Neural crest cell (in vitro differentiated cells): ENCODE data around the gene DNAH6. TPM values are rescaled to one million over a fixed set of nuclear protein-coding genes. Genes with fewer than 3 reads are reported as not detected.
"Not testable (repeated sequence)": the region's sequence is repeated elsewhere in the genome, so short reads cannot be mapped to it uniquely, and the experiment has no call there.

Source experiments
- DNase-seq: peaks from one replicate; pipeline ENCODE4 v3.0.0; 2021; ENCODE audit warnings: low read depth, mixed read lengths, low spot score
- H3K27ac Mint-ChIP-seq: one replicate; pipeline ENCODE4 v1.8.0; 2021; ENCODE audit warnings: mild to moderate bottlenecking, mixed read lengths; ENCODE audit not compliant: unreplicated experiment
- H3K27me3 Mint-ChIP-seq: 2 replicates; pipeline ENCODE4 v1.8.0; 2021; ENCODE audit warnings: low read depth, mild to moderate bottlenecking, mixed read lengths
- H3K36me3 Mint-ChIP-seq: 2 replicates; pipeline ENCODE4 v1.8.0; 2021; ENCODE audit warnings: low read depth, mild to moderate bottlenecking, mixed read lengths
- H3K4me1 Mint-ChIP-seq: 2 replicates; pipeline ENCODE4 v1.8.0; 2021; ENCODE audit warnings: mixed read lengths
- H3K4me3 Mint-ChIP-seq: one replicate; pipeline ENCODE4 v1.8.0; 2021; ENCODE audit warnings: mild to moderate bottlenecking, mixed read lengths
- H3K9me3 Mint-ChIP-seq: 2 replicates; pipeline ENCODE4 v1.8.0; 2021; ENCODE audit warnings: mixed read lengths
- total RNA-seq: library from RNA; stranded (reverse); gene quantifications from 2 replicates; pipeline ENCODE4 v1.2.1, GENCODE V29; 2021
- TF ChIP-seq, protein P1 (sequence below): fragments of 200-600 bp; sonication (generic); conservative IDR thresholded peaks from 2 replicates; pipeline ENCODE4 v1.5.0; 2021; ENCODE audit warnings: antibody characterized with exemption, mild to moderate bottlenecking

DNAH6 gene
- total RNA-seq, 1 donor from 2014 or later = 2.8 TPM

DNA sequence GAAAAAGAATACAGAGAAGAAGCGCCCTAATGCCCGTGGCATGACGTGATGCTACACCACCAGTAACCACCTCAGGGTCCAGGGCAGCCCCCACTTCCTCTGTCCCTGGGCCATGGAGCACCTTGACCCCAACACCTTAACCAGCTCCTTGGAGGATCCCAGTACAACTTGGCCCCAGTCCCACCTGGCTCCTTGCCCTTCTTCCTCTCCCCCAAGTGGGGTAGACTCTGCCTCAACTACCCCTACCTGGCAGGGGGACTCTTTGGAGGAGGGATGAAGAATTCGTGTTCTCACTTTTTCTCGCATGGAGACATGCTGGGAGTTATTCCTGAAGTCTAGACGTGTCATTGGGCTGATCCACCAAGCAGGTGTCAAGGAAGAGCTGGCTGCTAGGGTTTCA is 345.7 kb downstream of the DNAH6 start:
- Mint-ChIP-seq H3K27ac (no peak overlapping the region), H3K27me3 (no peaks in the 10 kb centered on the region), H3K4me1 (no peaks in the 10 kb centered on the region), H3K4me3 (no peak overlapping the region), H3K9me3 (peaks cover 3% of the 10 kb centered on the region), H3K36me3 (no peaks in the 10 kb centered on the region)
- DNase-seq = no peak
- TF ChIP-seq, protein P1, sequence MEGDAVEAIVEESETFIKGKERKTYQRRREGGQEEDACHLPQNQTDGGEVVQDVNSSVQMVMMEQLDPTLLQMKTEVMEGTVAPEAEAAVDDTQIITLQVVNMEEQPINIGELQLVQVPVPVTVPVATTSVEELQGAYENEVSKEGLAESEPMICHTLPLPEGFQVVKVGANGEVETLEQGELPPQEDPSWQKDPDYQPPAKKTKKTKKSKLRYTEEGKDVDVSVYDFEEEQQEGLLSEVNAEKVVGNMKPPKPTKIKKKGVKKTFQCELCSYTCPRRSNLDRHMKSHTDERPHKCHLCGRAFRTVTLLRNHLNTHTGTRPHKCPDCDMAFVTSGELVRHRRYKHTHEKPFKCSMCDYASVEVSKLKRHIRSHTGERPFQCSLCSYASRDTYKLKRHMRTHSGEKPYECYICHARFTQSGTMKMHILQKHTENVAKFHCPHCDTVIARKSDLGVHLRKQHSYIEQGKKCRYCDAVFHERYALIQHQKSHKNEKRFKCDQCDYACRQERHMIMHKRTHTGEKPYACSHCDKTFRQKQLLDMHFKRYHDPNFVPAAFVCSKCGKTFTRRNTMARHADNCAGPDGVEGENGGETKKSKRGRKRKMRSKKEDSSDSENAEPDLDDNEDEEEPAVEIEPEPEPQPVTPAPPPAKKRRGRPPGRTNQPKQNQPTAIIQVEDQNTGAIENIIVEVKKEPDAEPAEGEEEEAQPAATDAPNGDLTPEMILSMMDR = no peak

DNA sequence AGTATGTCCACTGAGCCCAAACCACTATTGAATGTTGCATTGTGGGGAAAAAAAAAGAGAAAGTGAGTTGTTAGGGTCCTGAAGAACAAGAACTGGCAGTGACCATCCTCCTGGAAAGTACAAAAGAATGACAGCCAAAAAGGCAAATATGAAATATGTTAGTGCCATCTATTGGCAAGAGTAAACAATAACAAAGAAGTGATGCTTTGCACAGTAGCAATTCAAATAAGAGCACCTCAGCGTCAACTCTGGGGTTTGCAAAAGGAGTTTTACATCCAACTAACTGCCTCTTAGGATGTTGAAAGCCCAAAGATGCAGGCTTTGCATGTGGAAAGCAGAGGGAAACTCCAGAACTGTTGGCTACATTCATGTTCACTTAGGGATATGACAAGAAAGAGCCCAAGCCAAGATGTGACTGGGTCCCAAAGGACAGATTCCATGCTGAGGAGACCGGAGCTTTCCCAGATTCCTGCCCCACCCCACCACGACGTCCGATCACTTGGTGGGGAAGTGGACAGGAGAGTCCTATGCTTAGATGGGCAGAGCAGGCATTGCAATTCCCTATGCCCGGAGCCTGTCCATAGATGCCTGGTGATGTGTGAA is 349.0 kb downstream of the DNAH6 start:
- DNase-seq = no peak
- TF ChIP-seq, protein P1 = no peak
- no peaks in the 10 kb centered on the region for H3K9me3 Mint-ChIP-seq
- H3K4me3 Mint-ChIP-seq = no peak overlapping the region
- H3K36me3 Mint-ChIP-seq = no peaks in the 10 kb centered on the region
- no peak overlapping the region for H3K27ac Mint-ChIP-seq
- peaks cover 3% of the 10 kb centered on the region for H3K27me3 Mint-ChIP-seq
- no peaks in the 10 kb centered on the region for H3K4me1 Mint-ChIP-seq

DNA sequence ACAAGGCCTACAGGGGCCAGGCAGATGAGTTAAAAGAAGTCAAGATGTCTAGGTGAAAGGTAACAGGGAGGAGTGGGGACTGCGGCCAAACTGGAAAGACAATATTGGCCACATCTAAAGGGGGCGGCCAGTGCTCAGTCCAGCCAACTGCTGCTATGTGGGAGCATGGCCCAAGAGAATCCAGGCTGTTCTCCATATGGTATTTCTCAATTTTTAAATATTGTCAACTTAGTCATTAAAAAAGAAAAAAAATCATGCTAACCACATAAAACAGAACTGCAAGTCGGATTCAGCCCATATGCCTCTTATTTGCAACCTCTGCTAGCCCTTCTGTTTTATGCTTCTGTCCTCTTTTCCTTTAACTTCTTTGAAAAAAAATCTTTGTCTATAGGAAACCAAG is 349.8 kb downstream of the DNAH6 start:
- Mint-ChIP-seq H3K9me3 (no peaks in the 10 kb centered on the region), H3K4me3 (no peak overlapping the region), H3K4me1 (no peaks in the 10 kb centered on the region), H3K27me3 (peaks cover 6% of the 10 kb centered on the region), H3K36me3 (no peaks in the 10 kb centered on the region), H3K27ac (no peak overlapping the region)
- TF ChIP-seq, protein P1 = no peak
- no peak for DNase-seq

DNA sequence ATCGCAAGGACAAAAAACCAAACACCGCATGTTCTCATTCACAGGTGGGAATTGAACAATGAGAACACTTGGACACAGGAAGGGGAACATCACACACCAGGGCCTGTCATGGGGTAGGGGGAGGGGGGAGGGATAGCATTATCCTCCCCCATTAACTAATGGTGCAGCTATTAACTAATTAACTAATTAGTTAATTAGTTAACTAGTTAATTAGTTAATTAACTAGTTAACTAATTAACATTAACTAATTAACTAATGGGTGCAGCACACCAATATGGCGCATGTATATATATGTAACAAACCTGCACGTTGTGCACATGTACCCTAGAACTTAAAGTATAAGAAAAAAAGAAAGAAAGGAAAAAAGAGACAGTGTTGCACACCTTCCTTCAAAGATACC is 352.0 kb downstream of the DNAH6 start:
- H3K4me3 Mint-ChIP-seq, H3K27ac Mint-ChIP-seq, H3K36me3 Mint-ChIP-seq, H3K4me1 Mint-ChIP-seq, H3K9me3 Mint-ChIP-seq, DNase-seq: not testable (repeated sequence)
- H3K27me3 Mint-ChIP-seq = peaks cover 15% of the 10 kb centered on the region

Other genes with a start within 250 kb of the DNAH6 start
- 51.5 and 52.7 TPM in 2 replicates for gene SUCLG1, start 57.2 kb upstream of the DNAH6 start, total RNA-seq